Epithelial cell of alveolus of lung (primary cell): Measurements from ENCODE around the gene MLYCD. TPM values are rescaled to one million over a fixed set of nuclear protein-coding genes. Genes with fewer than 3 reads are reported as not detected.

Source experiments
- total RNA-seq: library from RNA; depleted of rRNA; stranded (reverse); fragments of >200 nt; gene quantifications from 2 replicates; pipeline ENCODE4 v1.2.1, GENCODE V29; 2015

Gene MLYCD
- total RNA-seq, result 1.3 and 2.5 TPM in 2 replicates

GRCh38 chr16:83898463-83899271 is at the start of gene MLYCD:
Gene MLYCD (plus strand): TSS chr16:83899115. CDS start chr16:83899145, 30 bp downstream.

GRCh38 chr16:83952940-83953795 is 54.3 kb downstream of the MLYCD start, which contains the start of gene OSGIN1:
Gene OSGIN1 (plus strand): TSS chr16:83953240. CDS start chr16:83957672, 4,432 bp downstream.

GRCh38 chr16:83967838-83968305 is 69.0 kb downstream of the MLYCD start, which contains the start of gene NECAB2:
Gene NECAB2 (plus strand): TSS chr16:83968244. CDS start chr16:83968649, 405 bp downstream.

Other genes starting within 250 kb of the MLYCD start
- 14.7 and 37.6 TPM in 2 replicates for gene HSBP1, start 91.1 kb upstream of the MLYCD start, total RNA-seq
- 3.2 and 4.1 TPM in 2 replicates for gene OSGIN1, start 54.1 kb downstream of the MLYCD start, total RNA-seq
- gene NECAB2, start 69.1 kb downstream of the MLYCD start, total RNA-seq, result 0.39 TPM in 1 of 2 replicates, not detected in the other
- gene SLC38A8, start 143.7 kb downstream of the MLYCD start, total RNA-seq, result not detected in 2 replicates
- 85.1 and 87.3 TPM in 2 replicates for gene MBTPS1, start 217.8 kb downstream of the MLYCD start, total RNA-seq
- gene HSDL1, start 246.1 kb downstream of the MLYCD start, total RNA-seq, result 18.0 and 20.4 TPM in 2 replicates
- not detected in 2 replicates for gene DNAAF1, start 246.2 kb downstream of the MLYCD start, total RNA-seq